Activated CD4-positive, alpha-beta T cell treated with anti-CD3 and anti-CD28 coated beads for 36 hours (primary cell): ENCODE data around the gene CADM1. TPM values are rescaled to one million over a fixed set of nuclear protein-coding genes. Genes with fewer than 3 reads are reported as not detected.

Source experiments
- ATAC-seq: fragments of 200-7000 bp; cut with Tn5 transposase; one replicate; pipeline ENCODE4 v1.10.0; 2021; ENCODE audit warnings: mild to moderate bottlenecking, moderate library complexity
- CTCF ChIA-PET: fragments of 350-600 bp; sonication (Branson Sonifier 250); formaldehyde crosslinking; loops from one replicate; lab custom pipeline; 2021; ENCODE audit warnings: antibody characterized with exemption; lab: Charles Lee
- POLR2A ChIA-PET: fragments of 350-600 bp; sonication (Branson Sonifier 250); formaldehyde crosslinking; loops from one replicate; lab custom pipeline; 2021; ENCODE audit warnings: antibody characterized with exemption, inconsistent platforms; lab: Charles Lee
- DNase-seq: peaks from one replicate; pipeline ENCODE4 v3.0.0-alpha.2; 2020
- H3K27ac Mint-ChIP-seq: one replicate; pipeline ENCODE4 v1.8.0; 2021; ENCODE audit warnings: mixed read lengths
- H3K27me3 Mint-ChIP-seq: one replicate; pipeline ENCODE4 v1.8.0; 2021; ENCODE audit warnings: mixed read lengths
- H3K36me3 Mint-ChIP-seq: one replicate; pipeline ENCODE4 v1.8.0; 2021; ENCODE audit warnings: low read depth, mixed read lengths
- H3K4me1 Mint-ChIP-seq: one replicate; pipeline ENCODE4 v1.8.0; 2021; ENCODE audit warnings: mixed read lengths
- H3K4me3 Mint-ChIP-seq: one replicate; pipeline ENCODE4 v1.8.0; 2021; ENCODE audit warnings: mild to moderate bottlenecking, moderate library complexity, mixed read lengths
- H3K9me3 Mint-ChIP-seq: one replicate; pipeline ENCODE4 v1.8.0; 2021; ENCODE audit warnings: low read depth, mixed read lengths
- intact Hi-C, 2 experiments: fragments of 100-400 bp; cut with DNase I in 1 of 2; cut with micrococcal nuclease in 1 of 2; formaldehyde crosslinking; loops; one replicate each; pipeline versions ENCODE4 v1.14.2 to v1.15.1; 2022 to 2024; cut with DNase I, micrococcal nuclease
- total RNA-seq, 2 experiments: library from RNA; stranded (reverse); gene quantifications; one replicate each; pipeline ENCODE4 v1.2.3, GENCODE V29; 2021

Gene CADM1
- total RNA-seq, 2 experiments from 2014 or later = 0.58 to 0.91 TPM

DNA sequence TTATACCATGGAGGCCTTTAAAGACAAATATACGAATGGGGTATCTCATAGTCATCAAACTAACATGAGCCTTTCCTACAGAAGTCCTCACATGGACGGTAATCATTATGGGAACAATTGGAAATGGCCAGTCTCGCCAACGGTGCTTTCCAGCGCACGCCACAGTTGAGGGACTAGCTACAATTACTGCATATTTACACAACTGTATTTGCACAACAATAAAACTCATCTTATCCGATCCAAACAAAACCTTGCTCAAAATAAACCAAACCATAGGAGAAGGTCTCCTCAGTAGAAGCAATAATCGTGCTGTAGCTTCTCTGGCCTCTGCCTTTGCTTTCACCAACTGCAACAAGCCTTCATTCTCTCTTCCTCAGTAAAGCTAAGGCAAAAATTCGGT, 5.9 kb downstream of the CADM1 start:
- CTCF ChIA-PET = no interaction called here
- H3K4me3 Mint-ChIP-seq = no peak overlapping the region
- H3K9me3 Mint-ChIP-seq = no peaks in the 10 kb centered on the region
- DNase-seq = no peak
- POLR2A ChIA-PET = no interaction called here
- ATAC-seq = no peak
- H3K27ac Mint-ChIP-seq = no peak overlapping the region
- no peaks in the 10 kb centered on the region for H3K4me1 Mint-ChIP-seq
- no peaks in the 10 kb centered on the region for H3K36me3 Mint-ChIP-seq
- intact Hi-C loops = no loop called here
- H3K27me3 Mint-ChIP-seq = peaks cover 25% of the 10 kb centered on the region

DNA sequence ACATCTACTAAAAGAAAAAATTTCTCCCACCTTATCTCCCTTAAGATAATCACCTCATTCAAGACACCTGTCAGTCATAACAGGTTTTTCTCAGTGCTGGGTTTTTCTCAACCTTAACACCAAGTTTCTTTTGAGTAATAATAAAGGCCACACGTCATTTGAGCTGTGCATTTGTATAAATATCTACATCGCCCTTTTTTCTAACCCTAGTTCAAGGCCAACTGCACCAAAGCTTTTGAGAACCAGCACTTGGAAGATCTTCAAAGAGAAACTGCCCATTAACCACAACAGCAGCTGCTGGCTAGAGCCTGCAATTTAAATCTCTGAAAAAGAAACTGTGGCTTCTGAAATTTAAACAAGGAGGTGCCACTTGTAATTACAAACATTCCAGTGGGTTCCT, 6.9 kb downstream of the CADM1 start:
- peaks cover 31% of the 10 kb centered on the region for H3K27me3 Mint-ChIP-seq
- no peak overlapping the region for H3K27ac Mint-ChIP-seq
- ATAC-seq (no peak), DNase-seq (no peak)
- intact Hi-C loops = no loop called here
- H3K9me3 Mint-ChIP-seq = no peaks in the 10 kb centered on the region
- H3K4me3 Mint-ChIP-seq = no peak overlapping the region
- no peaks in the 10 kb centered on the region for H3K36me3 Mint-ChIP-seq
- no peaks in the 10 kb centered on the region for H3K4me1 Mint-ChIP-seq
- ChIA-PET POLR2A (no interaction called here), CTCF (no interaction called here)

DNA sequence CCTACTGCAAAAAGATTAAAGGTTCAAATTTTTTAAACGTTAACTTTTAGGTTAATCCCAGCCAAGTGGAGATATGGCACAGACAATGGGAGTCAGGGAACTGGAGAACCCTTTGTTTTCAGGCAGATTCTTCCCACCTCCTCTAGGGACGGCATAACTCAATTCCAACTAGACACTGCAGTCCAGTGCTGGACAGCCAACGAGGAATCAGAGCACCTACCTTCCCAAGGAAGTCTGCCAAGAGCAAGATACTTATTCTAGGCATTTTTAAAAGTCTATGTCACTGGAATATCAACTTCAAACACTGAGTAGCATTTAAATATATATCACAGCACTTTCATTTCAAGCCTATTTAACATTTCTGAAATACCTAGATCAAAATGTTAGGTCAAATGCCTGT, 7.3 kb downstream of the CADM1 start:
- no peak for ATAC-seq
- ChIA-PET POLR2A (no interaction called here), CTCF (no interaction called here)
- no peak overlapping the region for H3K27ac Mint-ChIP-seq
- DNase-seq = no peak
- H3K9me3 Mint-ChIP-seq = no peaks in the 10 kb centered on the region
- no peaks in the 10 kb centered on the region for H3K36me3 Mint-ChIP-seq
- peaks cover 31% of the 10 kb centered on the region for H3K27me3 Mint-ChIP-seq
- no peaks in the 10 kb centered on the region for H3K4me1 Mint-ChIP-seq
- no peak overlapping the region for H3K4me3 Mint-ChIP-seq
- intact Hi-C loops = no loop called here

DNA sequence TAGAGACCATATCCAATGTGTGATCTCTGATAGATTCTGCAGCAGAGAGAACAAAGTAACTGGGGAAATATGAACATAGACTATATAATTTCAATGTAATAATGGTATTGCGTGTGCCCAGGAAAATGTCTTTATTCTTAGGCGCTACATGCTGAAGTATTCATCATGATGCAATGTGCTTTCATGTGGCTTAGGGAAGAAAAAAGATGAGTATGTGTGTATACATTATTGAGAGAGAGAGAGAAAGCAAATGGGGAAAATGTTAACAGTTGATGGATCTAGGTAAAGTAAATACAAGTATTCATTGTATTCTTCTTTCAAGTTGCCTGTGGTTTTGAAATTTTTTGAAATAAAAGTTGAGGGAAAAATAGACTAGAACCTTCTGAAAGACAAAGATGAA, 10.3 kb downstream of the CADM1 start:
- POLR2A ChIA-PET = no interaction called here

DNA sequence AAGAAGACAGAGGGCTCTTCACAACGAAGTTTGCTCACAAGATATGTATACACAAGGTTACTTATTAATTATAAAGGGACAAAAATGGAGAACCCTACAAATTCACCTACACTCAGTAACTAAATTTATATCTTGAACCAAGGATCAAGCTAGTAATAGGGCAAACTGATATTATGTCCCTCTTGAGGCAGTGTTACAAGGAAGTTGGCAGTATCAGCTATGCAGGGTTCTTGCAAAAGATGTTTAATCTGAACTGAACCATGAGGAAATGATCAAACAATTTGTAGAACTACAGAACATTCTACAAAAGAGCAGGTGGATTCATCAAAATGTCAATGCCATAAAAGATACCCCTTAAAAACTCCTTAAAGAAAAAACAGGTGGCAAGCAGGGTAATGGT, 10.7 kb downstream of the CADM1 start:
- peaks cover 31% of the 10 kb centered on the region for H3K27me3 Mint-ChIP-seq
- intact Hi-C loops = no loop called here
- no peak overlapping the region for H3K27ac Mint-ChIP-seq
- ChIA-PET CTCF (no interaction called here), POLR2A (no interaction called here)
- H3K4me1 Mint-ChIP-seq = no peaks in the 10 kb centered on the region
- ATAC-seq (no peak), DNase-seq (no peak)
- H3K36me3 Mint-ChIP-seq = no peaks in the 10 kb centered on the region
- H3K4me3 Mint-ChIP-seq = no peak overlapping the region
- H3K9me3 Mint-ChIP-seq = peaks cover 1% of the 10 kb centered on the region

More for the DNA sequence above, 10.3 kb downstream of the CADM1 start:
- intact Hi-C loops = no loop called here
- no peaks in the 10 kb centered on the region for H3K4me1 Mint-ChIP-seq
- H3K36me3 Mint-ChIP-seq = no peaks in the 10 kb centered on the region
- no peak overlapping the region for H3K27ac Mint-ChIP-seq
- DNase-seq (no peak), ATAC-seq (no peak)
- H3K4me3 Mint-ChIP-seq = no peak overlapping the region
- peaks cover 1% of the 10 kb centered on the region for H3K9me3 Mint-ChIP-seq
- CTCF ChIA-PET = no interaction called here
- H3K27me3 Mint-ChIP-seq = peaks cover 34% of the 10 kb centered on the region

DNA sequence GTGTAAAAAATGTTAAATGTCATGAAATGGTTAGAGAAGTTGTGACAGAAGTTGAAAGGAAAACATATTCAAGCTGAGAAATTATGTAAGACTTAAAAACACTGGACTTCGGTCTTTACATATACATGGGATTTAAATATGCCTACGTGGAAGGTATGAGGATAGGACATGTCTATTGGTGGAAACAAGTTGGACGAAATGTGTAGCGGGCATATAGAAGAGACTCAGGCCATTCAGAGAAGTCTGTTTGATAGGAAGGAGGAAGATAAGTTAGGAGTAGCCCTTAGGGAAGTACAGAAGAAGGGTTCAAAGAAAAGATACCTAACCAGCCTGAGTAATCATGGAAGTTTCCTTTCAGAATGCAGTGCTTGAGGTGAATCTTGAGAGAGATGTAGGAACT, 14.7 kb downstream of the CADM1 start:
- Mint-ChIP-seq H3K4me1 (no peaks in the 10 kb centered on the region), H3K36me3 (no peaks in the 10 kb centered on the region), H3K27ac (no peak overlapping the region), H3K27me3 (peaks cover 25% of the 10 kb centered on the region), H3K9me3 (peaks cover 1% of the 10 kb centered on the region), H3K4me3 (no peak overlapping the region)
- intact Hi-C loops = no loop called here
- ATAC-seq (no peak), DNase-seq (no peak)
- CTCF ChIA-PET = no interaction called here
- POLR2A ChIA-PET = no interaction called here

DNA sequence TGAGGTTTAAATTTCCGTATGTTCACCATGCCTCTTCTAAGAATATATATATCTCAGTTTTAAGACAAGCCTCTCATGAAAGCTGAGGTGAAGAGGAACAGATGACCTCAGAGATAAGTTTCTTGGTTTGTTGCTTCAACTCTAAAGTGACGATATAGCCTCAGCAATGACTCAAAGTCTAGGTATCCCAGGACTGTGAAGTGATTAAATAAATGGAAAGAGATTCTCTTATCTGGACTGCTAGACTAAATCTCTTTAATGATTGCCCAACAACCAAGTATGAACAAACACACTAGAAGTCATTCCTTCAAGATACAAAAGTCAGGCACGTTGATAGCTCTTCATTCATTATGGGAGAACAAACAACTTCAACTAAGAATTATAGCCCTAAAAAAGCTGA, 15.3 kb downstream of the CADM1 start:
- Mint-ChIP-seq H3K27me3 (peaks cover 25% of the 10 kb centered on the region), H3K9me3 (peaks cover 1% of the 10 kb centered on the region), H3K4me3 (no peak overlapping the region), H3K27ac (no peak overlapping the region), H3K36me3 (no peaks in the 10 kb centered on the region), H3K4me1 (no peaks in the 10 kb centered on the region)
- ATAC-seq (no peak), DNase-seq (no peak)
- intact Hi-C loops = no loop called here
- CTCF ChIA-PET = no interaction called here
- POLR2A ChIA-PET = no interaction called here

DNA sequence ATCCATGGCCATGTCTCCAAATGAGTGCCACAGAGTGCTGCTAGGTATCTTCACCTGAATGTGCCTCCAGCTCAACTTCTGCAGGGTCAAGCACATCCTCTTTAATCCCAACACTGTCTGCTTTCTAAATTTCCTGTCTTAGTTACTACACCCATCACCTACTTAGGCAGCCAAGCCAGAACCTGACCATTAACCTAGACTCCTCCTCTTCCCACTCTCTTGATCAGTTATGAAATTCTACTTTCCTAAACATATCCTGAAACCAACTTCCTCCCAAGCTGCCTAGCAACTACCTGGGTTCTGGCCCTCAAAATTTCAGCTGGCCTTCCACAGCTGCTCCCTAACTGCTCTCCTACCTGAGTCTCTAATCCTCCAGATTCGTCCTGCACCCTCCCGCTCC, 22.7 kb downstream of the CADM1 start:
- H3K9me3 Mint-ChIP-seq = no peaks in the 10 kb centered on the region
- H3K4me1 Mint-ChIP-seq = no peaks in the 10 kb centered on the region
- POLR2A ChIA-PET = no interaction called here
- no peak overlapping the region for H3K4me3 Mint-ChIP-seq
- ATAC-seq (no peak), DNase-seq (no peak)
- peaks cover 6% of the 10 kb centered on the region for H3K27me3 Mint-ChIP-seq
- intact Hi-C loops = no loop called here
- H3K27ac Mint-ChIP-seq = no peak overlapping the region
- no peaks in the 10 kb centered on the region for H3K36me3 Mint-ChIP-seq
- CTCF ChIA-PET = no interaction called here

DNA sequence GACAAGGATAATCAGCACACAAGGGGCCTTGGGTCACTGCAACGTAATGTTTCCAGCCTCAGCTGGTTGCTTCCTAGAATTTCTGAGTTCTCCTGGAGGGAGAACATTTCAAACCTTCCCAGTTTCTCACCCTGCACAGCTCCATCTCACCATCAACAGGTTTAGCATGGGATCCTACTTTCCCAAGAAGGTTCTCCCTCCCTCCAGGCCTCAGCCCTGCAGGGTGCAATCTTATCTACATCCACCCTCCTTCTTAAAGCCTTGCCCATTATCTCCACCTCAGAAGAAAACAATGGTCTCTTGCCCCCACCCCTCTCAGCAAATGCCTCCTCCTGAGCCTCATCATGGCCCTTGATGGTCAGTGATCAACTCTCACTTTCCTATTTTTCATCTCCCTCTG, 23.6 kb downstream of the CADM1 start:
- DNase-seq (no peak), ATAC-seq (no peak)
- Mint-ChIP-seq H3K27me3 (peaks cover 4% of the 10 kb centered on the region), H3K27ac (no peak overlapping the region), H3K4me1 (no peaks in the 10 kb centered on the region), H3K36me3 (no peaks in the 10 kb centered on the region), H3K9me3 (no peaks in the 10 kb centered on the region), H3K4me3 (no peak overlapping the region)
- ChIA-PET POLR2A (no interaction called here), CTCF (no interaction called here)
- intact Hi-C loops = no loop called here

DNA sequence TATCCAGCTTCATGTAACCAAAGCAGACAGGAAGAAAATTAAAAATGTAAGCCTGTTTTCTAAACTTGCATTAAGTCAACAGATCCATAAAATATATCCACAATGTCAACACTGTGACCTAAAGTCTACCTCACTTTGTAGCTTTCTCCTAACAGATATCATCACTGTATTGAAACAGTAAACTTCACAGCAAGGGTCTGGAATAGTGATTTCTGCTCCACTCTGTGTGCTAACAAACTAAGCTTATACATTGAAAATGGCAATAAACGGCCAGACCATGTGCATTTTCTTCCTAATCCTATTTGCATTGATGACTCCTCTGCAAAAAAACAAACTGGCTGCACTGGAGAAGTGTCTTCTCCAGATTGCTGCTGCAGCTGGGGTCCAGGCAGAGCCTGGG, 26.8 kb downstream of the CADM1 start:
- Mint-ChIP-seq H3K4me3 (no peak overlapping the region), H3K27ac (no peak overlapping the region), H3K9me3 (no peaks in the 10 kb centered on the region), H3K4me1 (no peaks in the 10 kb centered on the region), H3K36me3 (no peaks in the 10 kb centered on the region), H3K27me3 (peaks cover 4% of the 10 kb centered on the region)
- ATAC-seq (no peak), DNase-seq (no peak)
- POLR2A ChIA-PET = no interaction called here
- CTCF ChIA-PET = no interaction called here
- intact Hi-C loops = no loop called here

DNA sequence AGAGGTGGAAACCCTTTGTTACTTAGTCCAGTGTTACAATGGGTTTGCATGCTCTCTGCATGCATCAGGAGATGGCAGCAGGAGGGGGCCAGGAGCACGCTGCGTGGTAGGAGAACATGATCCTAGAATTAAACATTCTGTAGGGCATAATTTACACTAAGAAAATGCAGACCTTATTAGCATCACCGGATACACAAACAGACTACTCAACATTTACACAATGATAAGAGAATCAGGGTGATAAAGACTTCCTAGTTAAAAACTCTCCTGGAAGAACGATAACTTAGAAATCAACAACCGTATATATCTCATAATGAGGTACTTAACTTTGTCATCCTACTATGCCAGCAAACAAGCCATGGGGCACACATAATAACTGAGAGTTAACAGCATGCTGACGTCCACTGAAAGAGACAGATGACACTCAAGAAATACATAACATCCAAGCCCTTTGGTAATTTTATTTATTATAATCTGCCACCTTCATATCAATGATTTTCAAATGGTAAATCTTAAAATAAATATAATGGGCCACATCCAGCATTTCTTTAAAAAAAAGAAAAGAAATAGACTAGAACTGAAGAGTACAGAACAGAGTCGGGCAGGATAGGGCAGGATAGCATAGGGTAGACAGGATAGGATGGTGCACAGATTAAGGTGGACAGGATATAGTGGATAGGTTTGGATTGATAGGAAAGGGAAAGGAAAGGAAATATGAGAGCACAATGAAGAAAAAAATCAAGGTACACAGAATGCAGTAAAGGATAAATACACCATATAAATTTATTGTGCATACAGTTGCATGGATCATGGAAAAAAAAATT, 27.5 kb downstream of the CADM1 start:
- Mint-ChIP-seq H3K4me1 (no peaks in the 10 kb centered on the region), H3K9me3 (no peaks in the 10 kb centered on the region), H3K27me3 (peaks cover 4% of the 10 kb centered on the region), H3K4me3 (no peak overlapping the region), H3K36me3 (no peaks in the 10 kb centered on the region), H3K27ac (no peak overlapping the region)
- DNase-seq (no peak), ATAC-seq (no peak)
- ChIA-PET POLR2A (no interaction called here), CTCF (no interaction called here)
- intact Hi-C loops = no loop called here

DNA sequence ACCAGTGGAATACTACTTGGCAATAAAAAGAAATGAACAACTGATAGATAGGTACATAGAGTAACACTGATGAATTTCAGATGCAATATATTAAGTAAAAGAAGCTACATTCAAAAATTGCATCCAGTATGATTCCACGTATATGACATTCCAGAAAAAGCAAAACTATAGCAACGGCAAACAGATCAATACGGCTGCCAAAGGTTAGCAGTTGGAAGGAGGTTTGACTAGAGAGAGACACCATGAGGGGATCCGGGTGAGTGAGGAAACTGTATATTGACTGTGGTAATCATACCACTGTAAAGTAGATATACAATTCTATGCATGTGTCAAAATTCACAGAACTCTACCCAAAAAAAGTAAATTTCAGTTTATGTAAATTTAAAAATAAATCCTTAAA, 28.7 kb downstream of the CADM1 start:
- Mint-ChIP-seq H3K36me3 (no peaks in the 10 kb centered on the region), H3K27me3 (peaks cover 10% of the 10 kb centered on the region), H3K4me3 (no peak overlapping the region), H3K4me1 (no peaks in the 10 kb centered on the region), H3K9me3 (no peaks in the 10 kb centered on the region), H3K27ac (no peak overlapping the region)
- POLR2A ChIA-PET = no interaction called here
- intact Hi-C loops = no loop called here
- CTCF ChIA-PET = no interaction called here
- ATAC-seq = no peak
- no peak for DNase-seq
